Upper lobe of left lung (tissue), 4 donors: ENCODE data around the gene ACTR1B.

Experiments used
- CTCF ChIP-seq, 6 experiments: fragments of 450-650 bp in 4 of 6; fragments of 200-600 bp in 2 of 6; sonication (generic) in 2 of 6; IDR thresholded peaks; one replicate each; pipeline ENCODE4 v1.5.1; 2016 to 2019; ENCODE audit warnings: antibody characterized with exemption in 6 of 6
- POLR2AphosphoS5 ChIP-seq, 2 donors: sonication (generic); formaldehyde crosslinking; IDR thresholded peaks; one replicate each; pipeline ENCODE4 v1.5.1; 2017; ENCODE audit warnings: antibody characterized with exemption in 2 of 2

DNA sequence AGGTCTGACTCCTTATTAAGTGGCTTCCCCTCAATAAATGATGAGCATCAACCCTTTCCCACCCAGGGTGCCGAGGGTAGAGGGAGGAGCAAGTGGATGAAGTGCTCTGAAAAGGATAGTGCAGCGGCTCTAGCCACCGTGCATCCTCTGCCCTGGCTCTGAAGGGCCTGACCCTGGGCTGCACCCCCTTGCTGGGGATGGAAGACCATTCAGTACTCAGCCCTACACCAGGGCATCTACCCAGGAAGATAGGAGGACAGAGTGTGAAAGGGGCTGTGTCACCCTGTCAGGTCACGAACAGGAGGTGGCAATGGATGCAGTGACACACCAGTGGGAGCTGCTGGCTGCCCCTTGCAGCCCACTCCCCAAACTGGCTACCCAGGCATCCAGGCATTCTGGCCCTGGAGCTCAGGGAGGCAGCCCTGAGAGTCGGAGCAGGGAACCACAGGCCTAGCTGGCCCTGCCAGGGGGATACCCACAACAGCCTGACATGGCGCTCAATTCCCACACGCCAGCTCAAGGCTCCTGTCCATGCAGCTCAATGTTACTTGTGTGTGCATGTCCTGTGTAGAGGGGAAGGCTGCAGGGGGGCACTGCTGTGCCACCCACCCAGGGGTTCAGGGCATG is 7.6 kb downstream of the ACTR1B start:
- TF ChIP-seq CTCF (IDR thresholded peaks at IDR 0.05) (no peak), POLR2AphosphoS5 (IDR thresholded peaks at IDR 0.05) (no peak)
